Smooth muscle cell (in vitro differentiated cells): ENCODE measurements around the gene TMEM62. TPM values are rescaled to one million over a fixed set of nuclear protein-coding genes. Genes with fewer than 3 reads are reported as not detected.

Experiments used
- DNase-seq: peaks from one replicate; lab custom pipeline; 2025; ENCODE audit not compliant: unreplicated experiment; lab: John Stamatoyannopoulos, UW
- H2AFZ ChIP-seq: fragments of 200-600 bp; sonication (generic); 2 replicates; pipeline ENCODE4 v1.6.0; 2016; ENCODE audit warnings: antibody characterized with exemption, low read depth, mild to moderate bottlenecking
- H3F3A ChIP-seq: fragments of 200-600 bp; sonication (generic); 2 replicates; pipeline ENCODE4 v1.6.0; 2017; ENCODE audit warnings: antibody characterized with exemption, low read depth
- H3K27ac ChIP-seq: fragments of 200-600 bp; sonication (generic); 2 replicates; pipeline ENCODE4 v1.5.1; 2016; ENCODE audit warnings: low read depth, mild to moderate bottlenecking
- H3K27me3 ChIP-seq: fragments of 200-600 bp; sonication (generic); 2 replicates; pipeline ENCODE4 v1.6.1; 2016; ENCODE audit warnings: low read depth, mild to moderate bottlenecking
- H3K36me3 ChIP-seq: fragments of 200-600 bp; sonication (generic); 2 replicates; pipeline ENCODE4 v1.5.1; 2016; ENCODE audit warnings: low read depth
- H3K4me1 ChIP-seq: fragments of 200-600 bp; sonication (generic); 2 replicates; pipeline ENCODE4 v1.5.1; 2016; ENCODE audit warnings: low read depth
- H3K4me2 ChIP-seq: fragments of 200-600 bp; sonication (generic); 2 replicates; pipeline ENCODE4 v1.6.0; 2016; ENCODE audit warnings: mild to moderate bottlenecking
- H3K4me3 ChIP-seq: fragments of 200-600 bp; sonication (generic); 2 replicates; pipeline ENCODE4 v1.5.1; 2016; ENCODE audit warnings: mild to moderate bottlenecking
- H3K79me2 ChIP-seq: fragments of 200-600 bp; sonication (generic); 2 replicates; pipeline ENCODE4 v1.6.0; 2016; ENCODE audit warnings: low read depth, mild to moderate bottlenecking
- H3K9ac ChIP-seq: fragments of 200-600 bp; sonication (generic); 2 replicates; pipeline ENCODE4 v1.6.0; 2016; ENCODE audit warnings: low read depth
- H3K9me3 ChIP-seq: fragments of 200-600 bp; sonication (generic); replicated peaks from 2 replicates; pipeline ENCODE4 v1.5.1; 2016; ENCODE audit warnings: low read depth
- H4K20me1 ChIP-seq: fragments of 200-600 bp; sonication (generic); 2 replicates; pipeline ENCODE4 v1.6.0; 2016; ENCODE audit warnings: low read depth
- WGBS: methylation state at CpG from one replicate; pipeline ENCODE4 v1.1.7; 2016; ENCODE audit warnings: low lambda C conversion rate; 5-methylcytosine and 5-hydroxymethylcytosine counted together
- polyA plus RNA-seq: library from polyadenylated mRNA; unstranded; fragments of >200 nt; fragmentation: Nextera tagmentation; extraction: Ambion mirVana; gene quantifications from 2 replicates; pipeline ENCODE4 v1.2.1, GENCODE V29; 2016
- total RNA-seq: library from RNA; depleted of rRNA; stranded (reverse); fragments of >200 nt; gene quantifications from 2 replicates; pipeline ENCODE4 v1.2.3, GENCODE V29; 2014
- TF ChIP-seq, protein P1 (sequence below): fragments of 200-600 bp; sonication (generic); IDR thresholded peaks from 2 replicates; pipeline ENCODE4 v1.5.1; 2017; ENCODE audit warnings: borderline replicate concordance, mild to moderate bottlenecking, antibody characterized with exemption; ENCODE audit not compliant: insufficient read depth, poor library complexity, severe bottlenecking

TMEM62 gene
- total and polyA plus RNA-seq, 2 experiments from 2014 or later: 3.1 to 12.0 TPM

GRCh38 chr15:43091859-43092258, 41.5 kb upstream of the TMEM62 start:
- H3K9ac ChIP-seq: no peak overlapping the region
- H3K36me3 ChIP-seq: no peaks in the 10 kb centered on the region
- peaks cover 98% of the 10 kb centered on the region for H4K20me1 ChIP-seq
- H3K27me3 ChIP-seq: no peaks in the 10 kb centered on the region
- H3K9me3 ChIP-seq: no peaks in the 10 kb centered on the region
- peaks cover 62% of the 10 kb centered on the region for H3K79me2 ChIP-seq
- TF ChIP-seq, protein P1, sequence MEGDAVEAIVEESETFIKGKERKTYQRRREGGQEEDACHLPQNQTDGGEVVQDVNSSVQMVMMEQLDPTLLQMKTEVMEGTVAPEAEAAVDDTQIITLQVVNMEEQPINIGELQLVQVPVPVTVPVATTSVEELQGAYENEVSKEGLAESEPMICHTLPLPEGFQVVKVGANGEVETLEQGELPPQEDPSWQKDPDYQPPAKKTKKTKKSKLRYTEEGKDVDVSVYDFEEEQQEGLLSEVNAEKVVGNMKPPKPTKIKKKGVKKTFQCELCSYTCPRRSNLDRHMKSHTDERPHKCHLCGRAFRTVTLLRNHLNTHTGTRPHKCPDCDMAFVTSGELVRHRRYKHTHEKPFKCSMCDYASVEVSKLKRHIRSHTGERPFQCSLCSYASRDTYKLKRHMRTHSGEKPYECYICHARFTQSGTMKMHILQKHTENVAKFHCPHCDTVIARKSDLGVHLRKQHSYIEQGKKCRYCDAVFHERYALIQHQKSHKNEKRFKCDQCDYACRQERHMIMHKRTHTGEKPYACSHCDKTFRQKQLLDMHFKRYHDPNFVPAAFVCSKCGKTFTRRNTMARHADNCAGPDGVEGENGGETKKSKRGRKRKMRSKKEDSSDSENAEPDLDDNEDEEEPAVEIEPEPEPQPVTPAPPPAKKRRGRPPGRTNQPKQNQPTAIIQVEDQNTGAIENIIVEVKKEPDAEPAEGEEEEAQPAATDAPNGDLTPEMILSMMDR: no peak
- no peak overlapping the region for H3K4me3 ChIP-seq
- H3K4me2 ChIP-seq: no peak overlapping the region
- H3K27ac ChIP-seq: peak overlapping the region; percentile 75
- no peak for DNase-seq
- H3K4me1 ChIP-seq: peaks cover 17% of the 10 kb centered on the region
- H3F3A ChIP-seq: peaks cover 14% of the 10 kb centered on the region
- 96% methylated on average over 4 of the region's 4 CpGs for WGBS
- H2AFZ ChIP-seq: no peak overlapping the region

- TF ChIP-seq, protein P1: no peak
Measured at GRCh38 chr15:43093026-43093425, 40.4 kb upstream of the TMEM62 start.

DNA sequence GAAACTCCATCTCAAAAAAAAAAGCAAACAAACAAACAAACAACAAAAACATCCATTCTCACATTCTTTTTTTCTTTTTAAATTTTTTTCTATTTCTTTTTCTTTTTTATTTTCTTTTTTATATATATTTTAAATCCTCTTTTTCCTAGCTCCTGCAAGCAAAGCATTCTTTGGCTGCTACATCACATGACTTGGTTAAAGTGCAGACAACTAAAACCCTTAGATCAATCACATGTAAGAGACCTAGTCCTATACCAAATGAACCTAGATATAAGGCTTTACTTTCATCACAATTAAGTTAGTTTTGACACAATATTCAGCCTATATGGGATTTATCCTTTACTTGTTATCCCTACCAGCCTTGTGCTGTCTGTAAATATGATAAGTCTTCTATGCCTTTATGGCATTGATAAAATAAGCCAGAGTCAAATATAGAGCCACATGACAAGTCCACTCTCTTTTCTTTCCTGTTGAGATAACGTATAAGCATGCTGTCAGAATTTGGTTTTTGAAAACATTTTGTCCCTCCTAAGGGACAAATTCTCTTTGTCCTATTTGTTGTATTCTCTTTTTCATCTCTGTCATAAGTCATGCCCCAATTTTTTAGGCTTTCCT, 38.9 kb upstream of the TMEM62 start:
- WGBS: 54% methylated on average over 1 of the region's 1 CpG
- DNase-seq: no peak
- H3K27ac ChIP-seq: peak overlapping the region; percentile 39
- TF ChIP-seq, protein P1: no peak
- peaks cover 52% of the 10 kb centered on the region for H3K79me2 ChIP-seq
- no peak overlapping the region for H3K4me3 ChIP-seq
- H3K27me3 ChIP-seq: no peaks in the 10 kb centered on the region
- H3K9me3 ChIP-seq: no peaks in the 10 kb centered on the region
- peaks cover 100% of the 10 kb centered on the region for H4K20me1 ChIP-seq
- no peak overlapping the region for H2AFZ ChIP-seq
- H3F3A ChIP-seq: peaks cover 14% of the 10 kb centered on the region
- H3K36me3 ChIP-seq: no peaks in the 10 kb centered on the region
- H3K9ac ChIP-seq: no peak overlapping the region
- H3K4me1 ChIP-seq: peaks cover 17% of the 10 kb centered on the region
- peak overlapping the region; percentile 26 for H3K4me2 ChIP-seq

More at GRCh38 chr15:43093026-43093425, 40.4 kb upstream of the TMEM62 start:
- Histone ChIP-seq H3K27ac (peak overlapping the region; percentile 75), H3K9me3 (no peaks in the 10 kb centered on the region), H3K9ac (no peak overlapping the region), H3K4me2 (no peak overlapping the region), H2AFZ (no peak overlapping the region), H3K4me3 (no peak overlapping the region), H3F3A (peaks cover 14% of the 10 kb centered on the region), H3K27me3 (no peaks in the 10 kb centered on the region), H3K36me3 (no peaks in the 10 kb centered on the region), H4K20me1 (peaks cover 100% of the 10 kb centered on the region), H3K79me2 (peaks cover 58% of the 10 kb centered on the region), H3K4me1 (peaks cover 17% of the 10 kb centered on the region)
- 61% methylated on average over 1 of the region's 1 CpG for WGBS
- DNase-seq: no peak

DNA sequence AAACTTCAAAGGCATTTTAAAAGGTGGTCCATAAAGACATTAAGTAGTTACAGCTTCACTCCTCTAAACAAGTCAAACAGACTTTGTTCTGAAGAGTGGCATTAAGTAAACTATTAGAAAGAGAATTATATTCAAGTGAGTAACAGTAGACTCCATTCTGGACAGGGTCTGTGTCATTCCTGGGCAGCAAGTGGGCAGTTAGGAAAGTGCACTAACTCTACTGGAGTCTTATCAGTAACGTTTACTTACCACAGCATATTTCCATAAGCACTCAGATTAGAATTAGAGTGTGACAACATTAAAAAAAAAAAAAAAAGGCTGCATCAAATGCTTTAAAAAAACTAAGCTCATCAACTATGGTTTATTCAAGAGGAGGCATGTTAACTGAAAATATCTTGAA, 38.1 kb upstream of the TMEM62 start:
- Histone ChIP-seq H3K79me2 (peaks cover 46% of the 10 kb centered on the region), H3F3A (peaks cover 14% of the 10 kb centered on the region), H4K20me1 (peaks cover 100% of the 10 kb centered on the region), H3K27me3 (no peaks in the 10 kb centered on the region), H3K4me1 (peaks cover 17% of the 10 kb centered on the region), H3K4me2 (peak overlapping the region; percentile 26), H3K9me3 (no peaks in the 10 kb centered on the region), H3K27ac (peak overlapping the region; percentile 39), H3K36me3 (no peaks in the 10 kb centered on the region), H3K9ac (no peak overlapping the region), H2AFZ (no peak overlapping the region), H3K4me3 (no peak overlapping the region)
- TF ChIP-seq, protein P1: no peak
- no peak for DNase-seq
- 9% methylated on average over 1 of the region's 1 CpG for WGBS
